ENCODE measurements around the gene ALAD. TPM values are rescaled to one million over a fixed set of nuclear protein-coding genes. Genes with fewer than 3 reads are reported as not detected.

Gene ALAD
- total and polyA plus RNA-seq, 9 of the 15 experiments (the other 6 are each of a cell fraction or from before 2014, with no cell fraction given): 1.3 to 12.7 (median 6.8) TPM

GRCh38 chr9:113410207-113410864 lies 9.3 kb upstream of the ALAD start, which contains the start of the genes C9orf43 and POLE3 (continued):
- TF ChIP-seq HNRNPH1 (optimal IDR thresholded peaks at IDR 0.05; ENCODE audit: low read depth, low read length) (no peak), ZFX (CRISPR knock-in tag; IDR thresholded peaks at IDR 0.05) (peak; percentile 78), ARHGAP35 (IDR thresholded peaks at IDR 0.05; ENCODE audit: partially characterized antibody) (no peak), ZNF668 (CRISPR knock-in tag; IDR thresholded peaks at IDR 0.05) (no peak), KLF13 (tag; IDR thresholded peaks at IDR 0.05; ENCODE audit: borderline replicate concordance, low read depth) (peak; percentile 94), POLR2B (IDR thresholded peaks at IDR 0.05; ENCODE audit: low read depth, partially characterized antibody) (peak; percentile 48), KAT2B (IDR thresholded peaks at IDR 0.05; ENCODE audit: low read depth, low read length) (no peak), ARID2 (IDR thresholded peaks at IDR 0.05) (no peak), BACH1 (tag; IDR thresholded peaks at IDR 0.05) (no peak), ZNF311 (CRISPR knock-in tag; IDR thresholded peaks at IDR 0.05) (no peak), KDM1A (IDR thresholded peaks at IDR 0.05) (peak in 1 of 2 experiments; percentile 71; a peak in 2 of 4 replicates), ZNF395 (CRISPR knock-in tag; IDR thresholded peaks at IDR 0.05) (peak; percentile 16; the same call in 1 of the 2 replicates), CBX5 (IDR thresholded peaks at IDR 0.05; ENCODE audit: borderline replicate concordance, low read depth) (peak; percentile 11; the same call in 1 of the 2 replicates), ATF7 (IDR thresholded peaks at IDR 0.05) (peak; percentile 84), BRD9 (IDR thresholded peaks at IDR 0.05; ENCODE audit: low read depth, partially characterized antibody) (peak; percentile 23), ZBTB1 (CRISPR knock-in tag; IDR thresholded peaks at IDR 0.05; ENCODE audit: borderline replicate concordance, low read depth) (peak; percentile 43; the same call in 1 of the 2 replicates), NCOA6 (IDR thresholded peaks at IDR 0.05) (no peak), MAZ (CRISPR knock-in tag; conservative IDR thresholded peaks at IDR 0.05 in 1 of 2, IDR thresholded peaks at IDR 0.05 in 1 of 2) (peak; percentile 90), KAT8 (IDR thresholded peaks at IDR 0.05; ENCODE audit: low read depth) (no peak), ZNF444 (CRISPR knock-in tag; IDR thresholded peaks at IDR 0.05) (no peak), POLR2G (IDR thresholded peaks at IDR 0.05; ENCODE audit: low read depth, low read length) (peak; percentile 98), MCM2 (IDR thresholded peaks at IDR 0.05; ENCODE audit: low read depth) (no peak), CBX3 (IDR thresholded peaks at IDR 0.05; ENCODE audit: borderline replicate concordance in 1 of 2, low read length in 2 of 2) (peak in 1 of 2 experiments; percentile 75; a peak in 1 of 3 replicates), ERF (CRISPR knock-in tag; IDR thresholded peaks at IDR 0.05) (no peak), PHF21A (IDR thresholded peaks at IDR 0.05; ENCODE audit: borderline replicate concordance, low read depth) (0 out of 2 replicates have a peak, but pooled peaks have one; percentile 59), ZNF79 (CRISPR knock-in tag; IDR thresholded peaks at IDR 0.05; ENCODE audit: low read depth) (no peak), KDM5B (IDR thresholded peaks at IDR 0.05; ENCODE audit: insufficient replicate concordance, low read depth, low read length) (peak; percentile 86), TAF1 (IDR thresholded peaks at IDR 0.05; ENCODE audit: control insufficient read depth, extremely low read depth, insufficient read depth, low read length, severe bottlenecking) (peak; percentile 76)
- TF ChIP-seq, protein P1, sequence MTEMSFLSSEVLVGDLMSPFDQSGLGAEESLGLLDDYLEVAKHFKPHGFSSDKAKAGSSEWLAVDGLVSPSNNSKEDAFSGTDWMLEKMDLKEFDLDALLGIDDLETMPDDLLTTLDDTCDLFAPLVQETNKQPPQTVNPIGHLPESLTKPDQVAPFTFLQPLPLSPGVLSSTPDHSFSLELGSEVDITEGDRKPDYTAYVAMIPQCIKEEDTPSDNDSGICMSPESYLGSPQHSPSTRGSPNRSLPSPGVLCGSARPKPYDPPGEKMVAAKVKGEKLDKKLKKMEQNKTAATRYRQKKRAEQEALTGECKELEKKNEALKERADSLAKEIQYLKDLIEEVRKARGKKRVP (CRISPR knock-in tag; IDR thresholded peaks at IDR 0.05): no peak
